ENCODE data around the gene ARFGEF2. TPM values are rescaled to one million over a fixed set of nuclear protein-coding genes. Genes with fewer than 3 reads are reported as not detected.

Gene ARFGEF2
- total and polyA plus RNA-seq, 2 donors (not counting 3 experiments of a cell fraction or from before 2014, with no cell fraction given): 12.7 to 32.6 TPM

DNA sequence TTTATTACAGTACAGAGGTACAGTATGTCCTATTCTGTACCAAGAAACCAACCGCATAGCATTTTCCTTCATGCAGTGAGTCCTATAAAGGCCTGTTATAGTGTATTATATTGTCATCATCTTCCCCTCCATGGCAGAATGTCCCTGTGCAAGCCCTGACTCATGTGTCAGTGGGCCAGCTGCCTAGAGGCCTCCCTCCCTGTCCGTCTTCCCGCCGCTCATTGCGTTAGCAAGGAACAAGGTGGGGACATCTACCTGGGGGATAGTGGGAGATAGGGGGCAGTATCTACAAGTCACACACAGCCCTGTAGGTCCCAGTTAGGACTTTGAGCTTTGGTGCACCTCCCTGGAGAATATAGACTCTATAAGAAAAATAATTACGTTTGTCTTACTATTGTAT, 27.1 kb downstream of the ARFGEF2 start:
- H3K4me3 ChIP-seq (replicated peaks in 1 of 3; ENCODE audit: insufficient read depth in 1 of 3, low read depth in 1 of 3, low read length in 3 of 3): no peak overlapping the region
- ChIA-PET CTCF (interaction anchor here (0.8 to 1.2 kb wide), 3 partner anchors 43 to 291 kb away, joined by 4 to 5 read pairs (median 5); no protein-coding TSS in a partner anchor), POLR2A (no interaction called here)

More for the DNA sequence above, 27.1 kb downstream of the ARFGEF2 start:
- Histone ChIP-seq H3K9me3 (replicated peaks; ENCODE audit: control insufficient read depth, insufficient read depth, low read length) (no peaks in the 10 kb centered on the region), H3K9me1 (replicated peaks; ENCODE audit: control insufficient read depth, extremely low read depth, insufficient read depth, low read length) (no peaks in the 10 kb centered on the region), H3K79me2 (ENCODE audit: control insufficient read depth, insufficient read depth, low read length) (peaks cover 2% of the 10 kb centered on the region), H3K4me1 (ENCODE audit: control insufficient read depth, extremely low read depth, insufficient read depth, low read length) (no peaks in the 10 kb centered on the region), H2AFZ (ENCODE audit: low read depth, low read length) (no peak overlapping the region), H3K36me3 (ENCODE audit: control insufficient read depth in 2 of 2, extremely low read depth in 1 of 2, insufficient read depth in 2 of 2, low read length in 2 of 2) (peaks cover 4 to 21% of the 10 kb centered on the region in 2 experiments), H3K4me2 (ENCODE audit: insufficient read depth, low read length) (no peak overlapping the region), H4K20me1 (replicated peaks; ENCODE audit: control insufficient read depth, extremely low read depth, insufficient read depth, low read length) (no peaks in the 10 kb centered on the region), H3K27ac (ENCODE audit: insufficient read depth, low read depth, low read length) (no peak overlapping the region), H3K9ac (replicated peaks; ENCODE audit: extremely low read depth, insufficient read depth, low read length) (no peak overlapping the region), H3K27me3 (ENCODE audit: control insufficient read depth in 2 of 2, insufficient read depth in 2 of 2, low read length in 2 of 2) (no peaks in the 10 kb centered on the region)
- no TSS peak for BruUV-seq (replicated peaks)
- TF ChIP-seq, protein P1, sequence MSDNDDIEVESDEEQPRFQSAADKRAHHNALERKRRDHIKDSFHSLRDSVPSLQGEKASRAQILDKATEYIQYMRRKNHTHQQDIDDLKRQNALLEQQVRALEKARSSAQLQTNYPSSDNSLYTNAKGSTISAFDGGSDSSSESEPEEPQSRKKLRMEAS (IDR thresholded peaks at IDR 0.05; ENCODE audit: insufficient read depth, insufficient read length): no peak
- no peak for TF ChIP-seq MYC (IDR thresholded peaks at IDR 0.05; ENCODE audit: low read depth, low read length)
- TF ChIP-seq, protein P2, sequence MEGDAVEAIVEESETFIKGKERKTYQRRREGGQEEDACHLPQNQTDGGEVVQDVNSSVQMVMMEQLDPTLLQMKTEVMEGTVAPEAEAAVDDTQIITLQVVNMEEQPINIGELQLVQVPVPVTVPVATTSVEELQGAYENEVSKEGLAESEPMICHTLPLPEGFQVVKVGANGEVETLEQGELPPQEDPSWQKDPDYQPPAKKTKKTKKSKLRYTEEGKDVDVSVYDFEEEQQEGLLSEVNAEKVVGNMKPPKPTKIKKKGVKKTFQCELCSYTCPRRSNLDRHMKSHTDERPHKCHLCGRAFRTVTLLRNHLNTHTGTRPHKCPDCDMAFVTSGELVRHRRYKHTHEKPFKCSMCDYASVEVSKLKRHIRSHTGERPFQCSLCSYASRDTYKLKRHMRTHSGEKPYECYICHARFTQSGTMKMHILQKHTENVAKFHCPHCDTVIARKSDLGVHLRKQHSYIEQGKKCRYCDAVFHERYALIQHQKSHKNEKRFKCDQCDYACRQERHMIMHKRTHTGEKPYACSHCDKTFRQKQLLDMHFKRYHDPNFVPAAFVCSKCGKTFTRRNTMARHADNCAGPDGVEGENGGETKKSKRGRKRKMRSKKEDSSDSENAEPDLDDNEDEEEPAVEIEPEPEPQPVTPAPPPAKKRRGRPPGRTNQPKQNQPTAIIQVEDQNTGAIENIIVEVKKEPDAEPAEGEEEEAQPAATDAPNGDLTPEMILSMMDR (IDR thresholded peaks at IDR 0.05; ENCODE audit: extremely low read depth in 1 of 2, insufficient read depth in 1 of 2, low read depth in 1 of 2, low read length in 2 of 2): no peak
- DNase-seq (ENCODE audit: low read depth, low spot score): no peak
- no peak for FAIRE-seq
- dilution Hi-C loops (cut with MboI; ENCODE audit: extremely low pct_ligation_motif_present, low sequenced_read_pairs): no loop called here
- intact Hi-C loops (cut with micrococcal nuclease): no loop called here
